Cardiac fibroblast (primary cell): Measurements from ENCODE around the gene CTPS2.
"Not testable (repeated sequence)": the region's sequence is repeated elsewhere in the genome, so short reads cannot be mapped to it uniquely, and the experiment has no call there.

Experiments used
- DNase-seq, 2 donors: peaks; one replicate each; pipeline versions ENCODE4 v3.0.0 to v3.0.0-alpha.2; 2010; ENCODE audit warnings: low read depth in 2 of 2
- H3K4me3 ChIP-seq, 2 donors: replicated peaks in 1 of 2; 1 replicate in 1 of 2; 2 replicates in 1 of 2; pipeline ENCODE4 v1.5.1; 2011; ENCODE audit warnings: low read depth in 2 of 2, low read length in 2 of 2, mild to moderate bottlenecking in 2 of 2, moderate library complexity in 1 of 2
- TF ChIP-seq, protein P1 (sequence below): IDR thresholded peaks from one replicate; pipeline ENCODE4 v1.5.1; 2011; ENCODE audit warnings: low read depth, mild to moderate bottlenecking, low read length, inconsistent platforms

The CTPS2 gene

DNA sequence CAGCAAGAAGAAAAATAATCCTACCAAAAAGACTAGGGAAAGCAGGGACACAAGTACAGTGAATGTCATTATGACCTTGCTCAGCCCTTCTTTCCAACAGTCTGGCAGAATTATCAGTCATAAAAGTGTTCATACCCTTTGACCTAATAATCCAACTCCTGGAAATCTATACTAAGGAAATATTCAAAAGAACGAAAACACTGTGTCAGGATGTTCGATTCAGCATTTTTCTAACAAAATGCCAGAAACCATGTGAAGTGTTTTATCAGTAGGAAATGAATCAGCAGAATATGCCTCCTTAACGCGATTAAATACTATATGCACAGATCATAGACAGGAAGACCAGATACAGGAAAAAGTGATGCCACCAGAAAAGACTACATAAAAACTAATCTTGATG, 78.7 kb downstream of the CTPS2 start:
- peak; percentile 45 to 49 for DNase-seq
- TF ChIP-seq, protein P1, sequence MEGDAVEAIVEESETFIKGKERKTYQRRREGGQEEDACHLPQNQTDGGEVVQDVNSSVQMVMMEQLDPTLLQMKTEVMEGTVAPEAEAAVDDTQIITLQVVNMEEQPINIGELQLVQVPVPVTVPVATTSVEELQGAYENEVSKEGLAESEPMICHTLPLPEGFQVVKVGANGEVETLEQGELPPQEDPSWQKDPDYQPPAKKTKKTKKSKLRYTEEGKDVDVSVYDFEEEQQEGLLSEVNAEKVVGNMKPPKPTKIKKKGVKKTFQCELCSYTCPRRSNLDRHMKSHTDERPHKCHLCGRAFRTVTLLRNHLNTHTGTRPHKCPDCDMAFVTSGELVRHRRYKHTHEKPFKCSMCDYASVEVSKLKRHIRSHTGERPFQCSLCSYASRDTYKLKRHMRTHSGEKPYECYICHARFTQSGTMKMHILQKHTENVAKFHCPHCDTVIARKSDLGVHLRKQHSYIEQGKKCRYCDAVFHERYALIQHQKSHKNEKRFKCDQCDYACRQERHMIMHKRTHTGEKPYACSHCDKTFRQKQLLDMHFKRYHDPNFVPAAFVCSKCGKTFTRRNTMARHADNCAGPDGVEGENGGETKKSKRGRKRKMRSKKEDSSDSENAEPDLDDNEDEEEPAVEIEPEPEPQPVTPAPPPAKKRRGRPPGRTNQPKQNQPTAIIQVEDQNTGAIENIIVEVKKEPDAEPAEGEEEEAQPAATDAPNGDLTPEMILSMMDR = no peak
- no peak overlapping the region for H3K4me3 ChIP-seq

DNA sequence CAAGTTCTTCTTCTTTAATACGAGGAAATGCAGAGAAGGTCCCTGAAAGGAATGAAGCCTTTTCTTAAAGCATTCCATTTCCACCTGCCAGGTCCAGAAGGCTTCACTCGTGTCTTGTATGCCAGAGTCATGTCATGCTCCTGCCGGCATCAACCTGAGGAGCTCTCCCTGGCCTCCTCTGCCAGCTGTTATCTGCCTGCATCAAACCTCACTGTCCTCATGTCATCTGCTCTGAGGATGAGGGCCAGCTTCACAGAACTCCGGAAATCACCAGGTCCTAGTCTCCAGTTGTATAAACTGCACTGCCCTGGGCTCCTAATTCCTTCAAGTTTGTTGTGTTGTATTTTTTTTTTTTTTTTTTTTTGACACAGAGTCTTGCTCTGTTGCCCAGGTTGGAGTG, 82.6 kb downstream of the CTPS2 start:
- DNase-seq = no peak
- no peak overlapping the region for H3K4me3 ChIP-seq
- TF ChIP-seq, protein P1 = no peak

DNA sequence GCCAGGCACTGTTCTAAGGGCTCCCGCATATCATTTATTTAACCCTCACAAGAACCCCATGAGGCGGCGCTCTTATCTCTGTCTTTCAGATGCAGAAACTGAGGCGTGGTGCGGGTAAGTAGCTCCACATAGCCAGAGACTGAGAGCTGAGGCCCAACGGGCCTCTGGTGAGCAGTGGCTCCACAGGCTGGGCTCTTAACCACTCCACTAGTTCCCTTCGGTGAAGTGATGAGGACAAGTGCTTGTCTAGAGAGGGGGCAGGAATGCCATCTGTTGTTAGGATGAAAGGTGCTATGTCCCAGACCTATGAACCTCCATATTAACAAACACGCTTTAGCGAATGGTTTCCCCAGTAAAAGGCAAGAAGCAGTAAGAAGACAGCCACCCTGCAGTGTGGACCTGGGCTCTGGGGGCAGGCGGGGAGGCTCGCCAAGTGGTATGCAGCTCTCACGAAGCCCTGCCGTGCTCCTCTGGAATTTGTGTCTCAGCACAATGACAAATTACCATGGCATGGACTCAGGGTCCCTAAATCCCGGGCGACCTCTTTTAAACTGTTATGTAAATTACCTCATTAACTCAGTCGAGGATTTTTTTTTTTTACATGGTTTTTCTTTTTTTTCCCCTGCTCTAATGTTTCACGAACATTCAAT, 83.4 kb downstream of the CTPS2 start:
- H3K4me3 ChIP-seq = no peak overlapping the region
- TF ChIP-seq, protein P1 = no peak
- no peak for DNase-seq

DNA sequence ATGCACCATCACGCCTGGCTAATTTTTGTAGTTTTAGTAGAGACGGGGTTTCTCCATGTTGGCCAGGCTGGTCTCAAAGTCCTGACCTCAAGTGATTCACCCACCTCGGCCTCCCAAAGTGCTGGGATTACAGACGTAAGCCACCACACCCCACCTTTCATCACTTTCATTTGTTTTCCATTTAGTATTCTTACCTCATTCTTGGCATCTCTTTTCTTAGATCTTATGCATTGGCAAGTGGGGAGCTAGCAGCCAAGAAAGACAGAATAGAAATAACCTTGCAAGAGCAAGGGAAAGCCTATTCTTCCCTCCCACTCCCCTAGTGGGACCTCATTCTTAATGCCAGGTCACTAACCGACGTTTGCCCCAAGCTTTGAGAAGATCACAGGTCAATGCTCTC, 84.0 kb downstream of the CTPS2 start:
- DNase-seq = peak; percentile 52 to 66
- not testable (repeated sequence) for H3K4me3 ChIP-seq

DNA sequence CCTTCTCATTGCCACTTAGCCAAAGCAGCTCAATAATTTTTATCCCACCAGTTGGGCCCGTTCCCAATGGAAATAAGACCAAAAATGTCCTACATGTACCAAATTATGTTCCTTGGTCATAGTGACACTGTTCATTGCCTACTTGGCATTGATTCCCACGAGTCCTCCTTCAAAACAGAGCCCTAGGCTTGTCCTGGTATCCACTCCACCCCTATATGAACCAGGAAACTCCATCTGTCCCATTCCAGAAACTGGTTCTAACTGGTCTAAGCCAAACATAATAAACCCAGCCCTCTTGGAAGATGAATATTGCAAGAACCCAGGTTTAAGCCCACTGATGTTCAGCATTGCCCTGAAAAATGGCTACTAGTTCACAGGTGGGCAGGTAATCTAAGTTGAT, 93.4 kb downstream of the CTPS2 start:
- TF ChIP-seq, protein P1 = no peak
- no peak for DNase-seq
- no peak overlapping the region for H3K4me3 ChIP-seq

DNA sequence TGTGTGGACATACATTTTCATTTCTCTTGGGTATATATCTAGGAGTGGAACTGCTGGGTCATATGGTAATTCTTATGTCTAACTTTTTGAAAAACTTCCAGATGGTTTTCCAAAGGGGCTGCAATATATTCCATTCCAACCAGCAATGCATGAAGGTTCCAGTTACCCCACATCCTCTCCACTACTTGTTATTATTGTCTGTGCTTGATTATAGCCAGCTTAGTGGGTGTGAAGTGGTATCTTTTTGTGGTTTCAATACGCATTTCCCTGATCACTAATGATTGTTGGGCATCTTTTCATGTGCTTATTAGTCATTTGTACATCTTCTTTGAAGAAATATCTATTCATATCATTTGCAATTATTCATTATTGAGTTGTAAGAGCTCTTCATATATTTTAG, 94.0 kb downstream of the CTPS2 start:
- DNase-seq = no peak
- no peak overlapping the region for H3K4me3 ChIP-seq
- TF ChIP-seq, protein P1 = no peak

DNA sequence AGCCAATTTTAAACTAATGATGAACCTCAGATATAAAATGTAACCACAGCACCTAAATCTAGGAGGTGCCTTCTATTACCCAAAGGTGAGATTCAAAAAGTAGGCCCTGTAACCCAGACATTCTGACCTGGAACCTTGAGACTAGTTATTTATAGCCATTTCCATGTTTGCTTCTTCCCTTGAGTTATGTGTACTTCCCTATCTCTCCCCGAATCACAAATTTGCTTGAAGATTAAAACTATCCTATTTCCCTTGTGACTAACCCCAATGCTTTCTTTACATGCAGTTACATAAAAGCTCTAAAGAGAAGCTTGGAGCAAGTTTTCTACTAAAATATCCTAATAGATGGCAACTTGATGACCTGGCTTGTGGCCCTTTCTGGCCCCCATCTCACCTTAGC, 95.1 kb downstream of the CTPS2 start:
- TF ChIP-seq, protein P1 = no peak
- H3K4me3 ChIP-seq = no peak overlapping the region
- DNase-seq = no peak
